Measurements from ENCODE around the gene GAB3.

- TF ChIP-seq SPI1 (IDR thresholded peaks at IDR 0.05; ENCODE audit: low read depth, low read length) (no peak), POLR2A (IDR thresholded peaks at IDR 0.05; ENCODE audit: low read depth, low read length) (no peak), TAF1 (IDR thresholded peaks at IDR 0.05; ENCODE audit: low read depth, low read length) (no peak), POLR2AphosphoS5 (IDR thresholded peaks at IDR 0.05; ENCODE audit: low read depth, low read length) (no peak), POU2F2 (IDR thresholded peaks at IDR 0.05; ENCODE audit: low read depth, low read length) (no peak)
Measured at GRCh38 chrX:154731881-154732280, 19.0 kb downstream of the GAB3 start.

Data from GM12891 (cell line).